ENCODE results near the gene CYB5A. TPM values are rescaled to one million over a fixed set of nuclear protein-coding genes. Genes with fewer than 3 reads are reported as not detected.

The CYB5A gene
- total and polyA plus RNA-seq, 7 donors = 13.4 to 35.6 (median 27.0) TPM

- H3K4me3 ChIP-seq = no peak overlapping the region
- DNase-seq (no peak), ATAC-seq (no peak)
- H3K27ac ChIP-seq = no peak overlapping the region
- no peaks in the 10 kb centered on the region for H3K9me3 ChIP-seq
- no peaks in the 10 kb centered on the region for H3K4me1 ChIP-seq
- WGBS, 3 donors = 76 to 84% (median 81%) methylated on average over 10 of the region's 10 CpGs
- TF ChIP-seq, protein P1, sequence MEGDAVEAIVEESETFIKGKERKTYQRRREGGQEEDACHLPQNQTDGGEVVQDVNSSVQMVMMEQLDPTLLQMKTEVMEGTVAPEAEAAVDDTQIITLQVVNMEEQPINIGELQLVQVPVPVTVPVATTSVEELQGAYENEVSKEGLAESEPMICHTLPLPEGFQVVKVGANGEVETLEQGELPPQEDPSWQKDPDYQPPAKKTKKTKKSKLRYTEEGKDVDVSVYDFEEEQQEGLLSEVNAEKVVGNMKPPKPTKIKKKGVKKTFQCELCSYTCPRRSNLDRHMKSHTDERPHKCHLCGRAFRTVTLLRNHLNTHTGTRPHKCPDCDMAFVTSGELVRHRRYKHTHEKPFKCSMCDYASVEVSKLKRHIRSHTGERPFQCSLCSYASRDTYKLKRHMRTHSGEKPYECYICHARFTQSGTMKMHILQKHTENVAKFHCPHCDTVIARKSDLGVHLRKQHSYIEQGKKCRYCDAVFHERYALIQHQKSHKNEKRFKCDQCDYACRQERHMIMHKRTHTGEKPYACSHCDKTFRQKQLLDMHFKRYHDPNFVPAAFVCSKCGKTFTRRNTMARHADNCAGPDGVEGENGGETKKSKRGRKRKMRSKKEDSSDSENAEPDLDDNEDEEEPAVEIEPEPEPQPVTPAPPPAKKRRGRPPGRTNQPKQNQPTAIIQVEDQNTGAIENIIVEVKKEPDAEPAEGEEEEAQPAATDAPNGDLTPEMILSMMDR (IDR thresholded peaks at IDR 0.05) = no peak
- H3K36me3 ChIP-seq (ENCODE audit: insufficient read depth in 1 of 2, low read depth in 1 of 2) = no peaks in the 10 kb centered on the region
- intact Hi-C loops (cut with DNase I) = loop anchor here in 1 of 2 donors (2.0 kb wide), 1 partner anchor 21 kb away; no protein-coding TSS in a partner anchor
- no peaks in the 10 kb centered on the region for H3K27me3 ChIP-seq (ENCODE audit: insufficient read depth in 3 of 3, low read length in 2 of 3)
Observed at GRCh38 chr18:74229891-74230290, 61.9 kb downstream of the CYB5A start.

- H3K36me3 ChIP-seq (ENCODE audit: insufficient read depth in 1 of 2, low read depth in 1 of 2) = no peaks in the 10 kb centered on the region
- no peak overlapping the region for H3K4me3 ChIP-seq
- no peak overlapping the region for H3K27ac ChIP-seq
- no peaks in the 10 kb centered on the region for H3K27me3 ChIP-seq (ENCODE audit: insufficient read depth in 3 of 3, low read length in 2 of 3)
- intact Hi-C loops (cut with DNase I) = no loop called here
- no peaks in the 10 kb centered on the region for H3K4me1 ChIP-seq
- ATAC-seq (no peak), DNase-seq (no peak)
- no peaks in the 10 kb centered on the region for H3K9me3 ChIP-seq
- TF ChIP-seq, protein P1 (IDR thresholded peaks at IDR 0.05) = no peak
- WGBS, 3 donors = 91 to 96% (median 92%) methylated on average over 3 of the region's 3 CpGs
Observed at GRCh38 chr18:74229005-74229404, 62.8 kb downstream of the CYB5A start.

- TF ChIP-seq, protein P1 (IDR thresholded peaks at IDR 0.05) = no peak
- 76 to 85% (median 83%) methylated on average over 5 of the region's 5 CpGs for whole genome bisulfite sequencing, 3 donors
Observed at GRCh38 chr18:74228312-74228711, 63.5 kb downstream of the CYB5A start.

GRCh38 chr18:74226666-74227065, 65.1 kb downstream of the CYB5A start:
- TF ChIP-seq, protein P1 (IDR thresholded peaks at IDR 0.05) = no peak
- Histone ChIP-seq H3K27ac (no peak overlapping the region), H3K4me3 (no peak overlapping the region), H3K27me3 (ENCODE audit: insufficient read depth in 3 of 3, low read length in 2 of 3) (no peaks in the 10 kb centered on the region), H3K36me3 (ENCODE audit: insufficient read depth in 1 of 2, low read depth in 1 of 2) (no peaks in the 10 kb centered on the region), H3K9me3 (no peaks in the 10 kb centered on the region), H3K4me1 (no peaks in the 10 kb centered on the region)
- 86 to 93% (median 92%) methylated on average over 10 of the region's 10 CpGs for WGBS, 3 donors
- ATAC-seq (no peak), DNase-seq (no peak)
- intact Hi-C loops (cut with DNase I) = no loop called here

More at GRCh38 chr18:74228312-74228711, 63.5 kb downstream of the CYB5A start:
- no peak for ATAC-seq
- no peaks in the 10 kb centered on the region for H3K36me3 ChIP-seq (ENCODE audit: insufficient read depth in 1 of 2, low read depth in 1 of 2)
- no peaks in the 10 kb centered on the region for H3K9me3 ChIP-seq
- intact Hi-C loops (cut with DNase I) = no loop called here
- DNase-seq = no peak
- H3K27ac ChIP-seq = no peak overlapping the region
- H3K4me1 ChIP-seq = no peaks in the 10 kb centered on the region
- no peak overlapping the region for H3K4me3 ChIP-seq
- H3K27me3 ChIP-seq (ENCODE audit: insufficient read depth in 3 of 3, low read length in 2 of 3) = no peaks in the 10 kb centered on the region

DNA sequence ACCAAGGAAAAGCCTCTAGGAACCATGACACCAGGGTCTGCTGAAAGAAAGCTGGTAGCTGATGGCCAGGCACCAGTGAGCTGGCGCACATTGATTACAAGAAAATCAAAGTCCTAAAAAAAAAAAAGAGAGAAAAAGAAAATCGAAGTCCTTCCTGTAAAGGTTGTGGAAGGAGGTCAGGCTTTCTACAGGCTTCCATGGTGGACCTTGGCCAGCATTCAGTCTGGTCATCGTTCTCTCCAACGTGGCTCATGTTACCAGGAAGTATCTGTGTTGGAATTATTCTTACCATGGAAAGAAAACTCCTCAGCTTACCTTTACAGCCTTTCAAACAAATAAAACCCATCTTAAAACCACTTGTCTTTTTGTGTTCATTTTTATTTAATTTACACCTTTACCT, 65.6 kb downstream of the CYB5A start:
- H3K4me3 ChIP-seq = no peak overlapping the region
- intact Hi-C loops (cut with DNase I) = no loop called here
- H3K36me3 ChIP-seq (ENCODE audit: insufficient read depth in 1 of 2, low read depth in 1 of 2) = no peaks in the 10 kb centered on the region

More for the DNA sequence above, 65.6 kb downstream of the CYB5A start:
- ATAC-seq (no peak), DNase-seq (no peak)
- H3K9me3 ChIP-seq = no peaks in the 10 kb centered on the region
- H3K4me1 ChIP-seq = no peaks in the 10 kb centered on the region
- H3K27ac ChIP-seq = no peak overlapping the region
- TF ChIP-seq, protein P1 (IDR thresholded peaks at IDR 0.05) = no peak
- no peaks in the 10 kb centered on the region for H3K27me3 ChIP-seq (ENCODE audit: insufficient read depth in 3 of 3, low read length in 2 of 3)
- 54 to 67% (median 58%) methylated on average over 4 of the region's 4 CpGs for WGBS, 3 donors
